Tibial artery (tissue), 4 donors: ENCODE data around the gene UBE2D2.

Experiments used
- DNase-seq, 2 donors: peaks; one replicate each; pipeline ENCODE4 v3.0.0-alpha.2; 2019
- H3K27ac ChIP-seq, 2 donors: fragments of 200-600 bp; sonication (generic) in 1 of 2; 1 replicate in 1 of 2; 2 replicates in 1 of 2; pipeline ENCODE4 v1.5.1; 2018 to 2019; ENCODE audit warnings: mild to moderate bottlenecking in 1 of 2
- H3K27me3 ChIP-seq, 2 donors: fragments of 200-600 bp; sonication (generic) in 1 of 2; one replicate each; pipeline versions ENCODE4 v1.5.1 to v1.6.0; 2016 to 2019
- H3K36me3 ChIP-seq, 3 donors: fragments of 200-600 bp; sonication (generic) in 2 of 3; one replicate each; pipeline ENCODE4 v1.5.1; 2016 to 2019; ENCODE audit warnings: mild to moderate bottlenecking in 2 of 3
- H3K4me1 ChIP-seq, 4 donors: fragments of 200-600 bp; sonication (generic) in 2 of 4; 1 replicate in 3 of 4; 2 replicates in 1 of 4; pipeline ENCODE4 v1.5.1; 2016 to 2019
- H3K4me3 ChIP-seq, 2 donors: fragments of 200-600 bp; sonication (generic) in 1 of 2; 1 replicate in 1 of 2; 2 replicates in 1 of 2; pipeline ENCODE4 v1.5.1; 2018 to 2019; ENCODE audit warnings: mild to moderate bottlenecking in 2 of 2
- H3K9me3 ChIP-seq, 3 donors: fragments of 200-600 bp; sonication (generic) in 1 of 3; one replicate each; pipeline ENCODE4 v1.5.1; 2016 to 2019
- intact Hi-C: fragments of 100-400 bp; cut with DNase I; formaldehyde crosslinking; loops from one replicate; pipeline ENCODE4 v1.15.0; 2023; ENCODE audit warnings: low total_unique reads
- TF ChIP-seq, protein P1 (sequence below), 2 experiments: fragments of 200-600 bp in 1 of 2; fragments of 450-650 bp in 1 of 2; IDR thresholded peaks; one replicate each; pipeline ENCODE4 v1.5.1; 2017 to 2019; ENCODE audit warnings: antibody characterized with exemption in 2 of 2, mild to moderate bottlenecking in 1 of 2, moderate library complexity in 1 of 2

UBE2D2 gene

DNA sequence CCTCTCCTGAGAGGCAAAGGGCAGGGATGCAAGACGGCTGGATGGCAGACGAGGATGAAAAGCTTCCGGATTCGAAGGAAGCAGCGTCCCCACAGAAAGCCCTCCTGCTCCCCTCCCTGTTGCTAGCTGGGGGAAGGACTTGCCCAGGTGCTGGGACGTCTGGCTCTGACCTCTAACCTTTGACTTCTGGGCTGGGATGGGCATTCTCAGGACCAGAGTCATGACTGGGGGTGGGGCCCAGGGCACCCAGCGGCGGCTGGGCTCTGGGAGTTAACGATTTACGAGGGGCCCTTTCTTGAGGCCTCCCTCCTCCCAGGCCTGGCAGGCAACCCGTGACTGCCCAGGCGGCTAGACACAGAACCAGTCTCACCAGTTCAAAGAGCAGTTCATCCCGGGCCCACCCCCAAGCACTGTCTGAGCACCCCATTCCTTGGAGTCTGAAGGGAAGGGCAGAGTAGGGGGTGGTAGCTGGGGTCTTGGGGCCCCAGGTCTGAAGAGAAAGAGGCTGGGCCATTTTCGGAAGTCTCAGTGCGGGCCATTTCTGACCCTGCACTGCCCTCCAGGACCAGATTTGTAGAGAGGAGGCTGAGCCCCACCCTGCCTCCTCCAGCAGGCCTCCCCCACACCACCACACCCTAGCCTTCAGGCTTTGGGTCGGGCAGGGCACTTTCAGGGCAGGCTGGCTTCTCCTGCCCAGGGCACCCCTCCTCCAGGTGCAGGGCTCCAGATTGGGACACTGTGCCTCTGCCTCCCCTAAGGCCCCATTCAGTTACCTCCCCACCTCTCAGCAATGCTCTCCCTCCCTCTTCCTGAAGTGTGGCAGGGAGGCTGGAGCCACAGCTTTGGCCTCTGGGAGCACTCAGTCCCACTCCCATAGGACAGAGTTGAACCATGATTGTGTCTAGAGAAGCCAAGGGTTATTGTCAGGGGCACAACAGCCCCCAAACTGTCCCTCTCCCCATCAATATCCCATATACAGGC lies 82.0 kb downstream of the UBE2D2 start:
- TF ChIP-seq, protein P1, sequence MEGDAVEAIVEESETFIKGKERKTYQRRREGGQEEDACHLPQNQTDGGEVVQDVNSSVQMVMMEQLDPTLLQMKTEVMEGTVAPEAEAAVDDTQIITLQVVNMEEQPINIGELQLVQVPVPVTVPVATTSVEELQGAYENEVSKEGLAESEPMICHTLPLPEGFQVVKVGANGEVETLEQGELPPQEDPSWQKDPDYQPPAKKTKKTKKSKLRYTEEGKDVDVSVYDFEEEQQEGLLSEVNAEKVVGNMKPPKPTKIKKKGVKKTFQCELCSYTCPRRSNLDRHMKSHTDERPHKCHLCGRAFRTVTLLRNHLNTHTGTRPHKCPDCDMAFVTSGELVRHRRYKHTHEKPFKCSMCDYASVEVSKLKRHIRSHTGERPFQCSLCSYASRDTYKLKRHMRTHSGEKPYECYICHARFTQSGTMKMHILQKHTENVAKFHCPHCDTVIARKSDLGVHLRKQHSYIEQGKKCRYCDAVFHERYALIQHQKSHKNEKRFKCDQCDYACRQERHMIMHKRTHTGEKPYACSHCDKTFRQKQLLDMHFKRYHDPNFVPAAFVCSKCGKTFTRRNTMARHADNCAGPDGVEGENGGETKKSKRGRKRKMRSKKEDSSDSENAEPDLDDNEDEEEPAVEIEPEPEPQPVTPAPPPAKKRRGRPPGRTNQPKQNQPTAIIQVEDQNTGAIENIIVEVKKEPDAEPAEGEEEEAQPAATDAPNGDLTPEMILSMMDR (IDR thresholded peaks at IDR 0.05): no peak
- Histone ChIP-seq H3K36me3 (no peaks in the 10 kb centered on the region), H3K4me1 (peaks cover 4 to 40% (median 25%) of the 10 kb centered on the region in 4 donors), H3K27ac (no peak overlapping the region), H3K4me3 (no peak overlapping the region), H3K9me3 (no peaks in the 10 kb centered on the region), H3K27me3 (no peaks in the 10 kb centered on the region)
- DNase-seq: peak; percentile 16 to 59
- intact Hi-C loops: no loop called here

DNA sequence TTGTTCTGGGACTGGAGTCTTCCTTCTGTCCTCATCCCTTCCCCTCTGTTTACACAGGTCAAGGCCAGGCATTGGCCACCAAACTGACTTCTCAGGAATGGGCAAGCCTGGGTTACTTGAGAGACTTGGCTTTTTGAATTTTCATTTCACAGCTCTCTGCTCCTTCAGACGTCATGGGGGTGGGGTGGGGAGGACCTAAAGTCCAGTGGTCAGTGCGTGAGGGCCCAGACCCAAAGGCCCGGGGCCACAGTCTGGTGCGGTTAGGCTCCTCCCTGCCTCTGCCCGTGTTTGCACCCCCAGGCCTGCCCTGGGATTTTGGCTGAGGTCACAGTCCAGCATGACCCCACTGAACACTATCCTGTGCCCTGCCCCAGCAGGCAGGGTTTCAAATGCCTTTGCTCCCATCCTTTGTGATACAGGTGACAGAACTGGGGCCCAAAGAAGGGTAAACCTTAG lies 82.9 kb downstream of the UBE2D2 start:
- Histone ChIP-seq H3K27me3 (no peaks in the 10 kb centered on the region), H3K4me3 (no peak overlapping the region), H3K36me3 (no peaks in the 10 kb centered on the region), H3K4me1 (peaks cover 0 to 32% (median 16%) of the 10 kb centered on the region in 4 donors), H3K9me3 (no peaks in the 10 kb centered on the region), H3K27ac (no peak overlapping the region)
- peak; percentile 16 to 58 for DNase-seq
- intact Hi-C loops: no loop called here
- TF ChIP-seq, protein P1 (IDR thresholded peaks at IDR 0.05): no peak

DNA sequence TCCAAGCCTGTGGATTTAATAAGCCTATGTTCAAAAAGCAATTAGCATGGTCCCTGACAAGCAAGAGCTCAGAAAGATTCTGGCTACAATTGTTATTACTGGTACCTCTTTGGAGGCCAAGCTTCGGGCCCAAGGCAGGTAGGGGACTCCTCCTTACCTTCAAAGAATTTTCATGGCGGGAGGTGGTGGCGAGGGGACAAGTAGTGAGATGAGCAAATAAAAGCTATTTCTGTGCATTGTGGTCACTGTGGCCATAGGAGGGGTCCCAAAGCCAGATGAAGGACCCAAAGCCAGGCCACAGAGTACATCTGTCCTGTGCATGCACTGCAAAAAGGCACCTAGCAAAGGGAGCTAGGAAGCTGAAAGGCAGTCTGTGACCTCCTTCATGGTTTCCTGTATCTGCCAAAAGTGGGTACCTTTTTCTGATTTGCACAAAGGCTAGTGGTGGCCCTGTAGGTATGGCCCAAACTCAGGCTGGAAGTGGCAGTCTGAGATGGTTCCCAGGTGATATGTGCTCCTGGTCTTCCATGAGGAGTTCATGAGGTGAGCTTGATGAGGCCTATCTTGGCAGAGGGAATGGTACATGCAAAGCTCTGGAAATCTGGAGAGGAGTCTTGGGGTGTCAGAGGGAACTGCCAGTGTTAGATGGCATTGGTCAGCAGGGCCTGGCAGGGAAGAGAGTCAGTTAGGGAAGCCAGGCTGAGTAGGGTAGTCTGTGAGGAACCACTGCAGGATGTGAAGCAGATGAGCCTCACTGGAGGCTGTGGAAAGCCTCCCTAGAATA lies 83.7 kb downstream of the UBE2D2 start:
- peak; percentile 16 to 49 for DNase-seq

DNA sequence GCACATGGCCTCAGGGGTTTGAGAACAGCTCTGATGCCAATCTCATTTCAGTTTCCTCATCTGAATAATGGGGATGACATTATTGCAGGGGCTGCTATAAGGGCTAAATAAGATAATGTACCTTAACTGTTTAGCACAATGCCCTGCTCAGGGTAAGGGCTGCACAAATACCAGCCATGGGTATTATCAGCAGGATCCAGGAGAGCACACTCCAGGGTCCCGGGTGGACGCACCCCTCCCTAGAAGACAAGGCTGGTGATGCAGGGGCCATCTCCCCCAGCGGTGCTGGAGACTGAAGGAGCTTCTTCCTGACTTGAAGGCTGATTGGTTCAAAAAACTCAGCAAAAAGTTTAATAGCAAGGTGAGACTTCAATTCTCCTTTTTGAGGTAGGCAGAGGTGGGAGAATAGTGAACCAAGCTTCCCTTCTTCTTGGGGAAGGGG lies 84.3 kb downstream of the UBE2D2 start:
- intact Hi-C loops: no loop called here
- Histone ChIP-seq H3K27me3 (no peaks in the 10 kb centered on the region), H3K4me3 (no peak overlapping the region), H3K4me1 (peaks cover 0 to 26% (median 11%) of the 10 kb centered on the region in 4 donors), H3K27ac (no peak overlapping the region), H3K9me3 (no peaks in the 10 kb centered on the region), H3K36me3 (no peaks in the 10 kb centered on the region)
- TF ChIP-seq, protein P1 (IDR thresholded peaks at IDR 0.05): no peak
- no peak for DNase-seq

More for the DNA sequence above, 83.7 kb downstream of the UBE2D2 start:
- peaks cover 0 to 26% (median 11%) of the 10 kb centered on the region in 4 donors for H3K4me1 ChIP-seq
- H3K4me3 ChIP-seq: no peak overlapping the region
- intact Hi-C loops: no loop called here
- H3K9me3 ChIP-seq: no peaks in the 10 kb centered on the region
- H3K27me3 ChIP-seq: no peaks in the 10 kb centered on the region
- no peaks in the 10 kb centered on the region for H3K36me3 ChIP-seq
- H3K27ac ChIP-seq: no peak overlapping the region
- TF ChIP-seq, protein P1 (IDR thresholded peaks at IDR 0.05): no peak

DNA sequence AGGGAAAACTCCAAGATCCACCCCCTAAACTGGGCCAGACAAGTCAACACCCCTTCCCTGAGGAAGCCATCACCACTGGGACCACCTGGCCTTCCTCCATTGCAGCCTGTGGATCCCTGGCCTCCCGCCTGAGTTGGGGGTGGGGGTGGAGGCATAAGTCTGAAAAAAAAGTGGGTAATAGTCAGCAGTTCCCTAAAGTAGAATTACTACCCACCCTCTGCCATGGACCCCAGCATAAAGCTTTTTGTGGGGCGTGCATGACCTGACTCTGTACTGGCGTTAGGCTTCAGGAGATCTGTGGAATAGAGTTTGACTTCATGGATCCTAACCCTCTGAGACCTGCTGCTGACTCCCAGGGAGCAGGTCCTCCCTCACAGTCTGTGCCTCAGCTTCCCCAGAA lies 85.0 kb downstream of the UBE2D2 start:
- no peak overlapping the region for H3K27ac ChIP-seq
- H3K27me3 ChIP-seq: no peaks in the 10 kb centered on the region
- no peak overlapping the region for H3K4me3 ChIP-seq
- TF ChIP-seq, protein P1 (IDR thresholded peaks at IDR 0.05): no peak
- H3K36me3 ChIP-seq: no peaks in the 10 kb centered on the region
- intact Hi-C loops: no loop called here
- no peaks in the 10 kb centered on the region for H3K9me3 ChIP-seq
- peaks cover 0 to 32% (median 16%) of the 10 kb centered on the region in 4 donors for H3K4me1 ChIP-seq
- peak in 1 of 2 donors; percentile 45 for DNase-seq
